SU-DHL-6 (cell line): ENCODE results near the gene KCNK2.

Source experiments
- H2AFZ ChIP-seq: fragments of 200-600 bp; sonication (generic); 2 replicates; pipeline ENCODE4 v1.6.1; 2014; ENCODE audit warnings: low read depth, mild to moderate bottlenecking, moderate library complexity, mixed read lengths, antibody characterized with exemption, low read length; ENCODE audit not compliant: severe bottlenecking
- H3F3A ChIP-seq: fragments of 200-600 bp; shearing (Covaris generic); 2 replicates; pipeline ENCODE4 v1.6.0; 2016; ENCODE audit warnings: antibody characterized with exemption, mild to moderate bottlenecking; ENCODE audit not compliant: insufficient read depth
- H3K27ac ChIP-seq: fragments of 200-600 bp; sonication (generic); 2 replicates; pipeline ENCODE4 v1.5.1; 2016; ENCODE audit warnings: low read depth, mild to moderate bottlenecking, low read length, moderate library complexity, mixed read lengths
- H3K27me3 ChIP-seq: fragments of 200-600 bp; sonication (generic), shearing (Covaris generic); 2 replicates; pipeline ENCODE4 v1.6.0; 2014; ENCODE audit warnings: mild to moderate bottlenecking, low read length
- H3K36me3 ChIP-seq: fragments of 200-600 bp; sonication (generic); 2 replicates; pipeline ENCODE4 v1.6.1; 2014; ENCODE audit warnings: mild to moderate bottlenecking, low read length, mixed read lengths
- H3K4me2 ChIP-seq: fragments of 300-600, 200-600 bp; shearing (Covaris generic), sonication (generic); 2 replicates; pipeline ENCODE4 v1.6.0; 2014; ENCODE audit warnings: low read length, low read depth, mild to moderate bottlenecking; ENCODE audit not compliant: poor library complexity, severe bottlenecking
- H3K4me3 ChIP-seq: fragments of 200-600 bp; sonication (generic); 2 replicates; pipeline ENCODE4 v1.5.1; 2014; ENCODE audit warnings: antibody characterized with exemption, low read length, mild to moderate bottlenecking, mixed read lengths; ENCODE audit not compliant: insufficient read depth, poor library complexity, severe bottlenecking
- H3K79me2 ChIP-seq: fragments of 200-600 bp; sonication (generic); 2 replicates; pipeline ENCODE4 v1.6.1; 2014; ENCODE audit warnings: mild to moderate bottlenecking, low read length, moderate library complexity; ENCODE audit not compliant: insufficient read depth
- H3K9ac ChIP-seq: fragments of 200-600 bp; sonication (generic); 2 replicates; pipeline ENCODE4 v1.7.0; 2014; ENCODE audit warnings: mild to moderate bottlenecking, low read length
- H3K9me2 ChIP-seq: fragments of 200-600 bp; sonication (generic); replicated peaks from 2 replicates; pipeline ENCODE4 v1.6.1; 2014; ENCODE audit warnings: low read length; ENCODE audit not compliant: insufficient read depth
- H3K9me3 ChIP-seq: fragments of 200-600 bp; sonication (generic); 2 replicates; pipeline ENCODE4 v1.6.1; 2014; ENCODE audit warnings: low read length, mixed read lengths; ENCODE audit not compliant: insufficient read depth
- H4K20me1 ChIP-seq: fragments of 200-600 bp; sonication (generic); 2 replicates; pipeline ENCODE4 v1.6.1; 2014; ENCODE audit warnings: low read depth, mild to moderate bottlenecking, antibody characterized with exemption, low read length, moderate library complexity, mixed read lengths
- CTCF ChIP-seq: fragments of 200-600 bp; sonication (generic); IDR thresholded peaks from one replicate; pipeline ENCODE4 v1.5.1; 2017; ENCODE audit warnings: antibody characterized with exemption, mild to moderate bottlenecking, low read length, moderate library complexity; ENCODE audit not compliant: insufficient read depth, poor library complexity, severe bottlenecking
- EZH2phosphoT487 ChIP-seq: fragments of 200-600 bp; sonication (generic), shearing (Covaris generic); conservative IDR thresholded peaks from 2 replicates; pipeline ENCODE4 v1.6.1; 2018; ENCODE audit warnings: mild to moderate bottlenecking, antibody characterized with exemption, low read length, moderate library complexity, mixed read lengths

Gene KCNK2

GRCh38 chr1:215279682-215280081 is 197.1 kb downstream of the KCNK2 start:
- H3K36me3 ChIP-seq, result no peaks in the 10 kb centered on the region
- H3K9me2 ChIP-seq, result no peaks in the 10 kb centered on the region
- no peak overlapping the region for H3K27ac ChIP-seq
- no peaks in the 10 kb centered on the region for H3K27me3 ChIP-seq
- no peak overlapping the region for H3K4me2 ChIP-seq
- no peak overlapping the region for H3K4me3 ChIP-seq
- TF ChIP-seq EZH2phosphoT487 (no peak), CTCF (no peak)
- H4K20me1 ChIP-seq, result no peaks in the 10 kb centered on the region
- H3K79me2 ChIP-seq, result no peaks in the 10 kb centered on the region
- no peak overlapping the region for H3K9ac ChIP-seq
- no peaks in the 10 kb centered on the region for H3K9me3 ChIP-seq
- no peaks in the 10 kb centered on the region for H3F3A ChIP-seq
- no peak overlapping the region for H2AFZ ChIP-seq

- no peaks in the 10 kb centered on the region for H3K27me3 ChIP-seq
- no peak for TF ChIP-seq EZH2phosphoT487
- TF ChIP-seq CTCF, result no peak
- no peak overlapping the region for H3K4me2 ChIP-seq
- no peak overlapping the region for H3K4me3 ChIP-seq
- H3K9me2 ChIP-seq, result no peaks in the 10 kb centered on the region
- H4K20me1 ChIP-seq, result no peaks in the 10 kb centered on the region
- no peaks in the 10 kb centered on the region for H3K9me3 ChIP-seq
- H3K79me2 ChIP-seq, result no peaks in the 10 kb centered on the region
- no peak overlapping the region for H3K27ac ChIP-seq
- no peaks in the 10 kb centered on the region for H3K36me3 ChIP-seq
- H2AFZ ChIP-seq, result no peak overlapping the region
- no peak overlapping the region for H3K9ac ChIP-seq
- no peaks in the 10 kb centered on the region for H3F3A ChIP-seq
Measured at GRCh38 chr1:215282557-215282956, 200.0 kb downstream of the KCNK2 start.

GRCh38 chr1:215285013-215285800 is 202.7 kb downstream of the KCNK2 start:
- no peak overlapping the region for H2AFZ ChIP-seq
- no peaks in the 10 kb centered on the region for H3K9me3 ChIP-seq

More at GRCh38 chr1:215285013-215285800, 202.7 kb downstream of the KCNK2 start:
- Histone ChIP-seq H3K9me2 (no peaks in the 10 kb centered on the region), H3K79me2 (no peaks in the 10 kb centered on the region), H3F3A (no peaks in the 10 kb centered on the region), H3K27ac (no peak overlapping the region), H4K20me1 (no peaks in the 10 kb centered on the region), H3K4me2 (no peak overlapping the region), H3K9ac (no peak overlapping the region), H3K4me3 (no peak overlapping the region), H3K36me3 (no peaks in the 10 kb centered on the region), H3K27me3 (no peaks in the 10 kb centered on the region)
- no peak for TF ChIP-seq EZH2phosphoT487
- TF ChIP-seq CTCF, result no peak
